ENCODE results near the gene AMH.
A peak's percentile ranks its signal among the peaks of the same experiment; 100 is the strongest.

Gene AMH

DNA sequence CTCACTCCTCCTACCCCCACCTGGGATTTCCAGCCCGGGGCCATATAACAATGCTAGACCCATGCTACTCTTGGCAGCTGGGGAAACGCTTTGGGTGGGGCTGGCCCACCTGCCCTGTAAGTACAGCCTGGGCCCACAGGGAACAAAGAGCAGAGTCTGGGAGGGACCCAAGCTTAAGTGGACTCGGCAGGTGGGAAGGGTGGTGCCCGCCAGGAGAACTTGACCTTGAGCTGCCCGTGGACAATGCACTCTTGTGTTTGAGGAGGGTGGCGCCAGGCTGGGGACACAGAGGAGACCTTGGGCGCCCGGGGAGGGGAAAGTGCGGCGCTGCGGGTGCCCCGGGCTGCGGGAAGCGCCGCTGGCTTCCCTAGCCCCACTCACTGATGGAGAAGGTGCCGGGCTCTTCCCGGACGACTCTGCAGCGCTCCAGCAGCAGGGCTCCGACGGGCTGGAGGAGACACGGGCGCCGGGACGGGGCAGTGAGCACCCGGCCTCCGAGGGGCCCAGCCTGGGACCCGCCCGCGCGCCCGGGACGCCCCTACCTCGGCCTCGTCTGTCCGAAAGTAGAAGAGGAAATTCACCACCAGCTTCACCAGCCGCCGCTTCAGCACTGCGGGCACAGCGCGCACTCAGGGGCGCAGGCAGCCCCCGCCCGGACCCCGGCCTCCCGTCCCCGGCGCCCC, 13.6 kb upstream of the AMH start:
- no peak for DNase-seq (ENCODE audit: low read depth in 2 of 2)

DNA sequence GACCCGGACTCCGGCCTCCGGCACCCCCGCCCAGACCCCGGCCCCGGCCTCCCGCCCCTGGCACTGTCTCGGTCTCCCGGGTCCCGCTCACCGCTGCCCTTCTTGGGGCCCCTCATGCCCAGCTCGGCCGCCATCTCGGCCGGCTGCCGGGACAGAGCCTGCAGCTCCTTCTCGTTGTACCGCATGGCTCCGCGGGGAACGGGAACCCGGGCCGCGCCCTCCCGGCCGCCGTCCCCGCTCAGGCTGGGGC, 13.1 kb upstream of the AMH start:
- no peak for DNase-seq (ENCODE audit: low read depth in 2 of 2)

DNA sequence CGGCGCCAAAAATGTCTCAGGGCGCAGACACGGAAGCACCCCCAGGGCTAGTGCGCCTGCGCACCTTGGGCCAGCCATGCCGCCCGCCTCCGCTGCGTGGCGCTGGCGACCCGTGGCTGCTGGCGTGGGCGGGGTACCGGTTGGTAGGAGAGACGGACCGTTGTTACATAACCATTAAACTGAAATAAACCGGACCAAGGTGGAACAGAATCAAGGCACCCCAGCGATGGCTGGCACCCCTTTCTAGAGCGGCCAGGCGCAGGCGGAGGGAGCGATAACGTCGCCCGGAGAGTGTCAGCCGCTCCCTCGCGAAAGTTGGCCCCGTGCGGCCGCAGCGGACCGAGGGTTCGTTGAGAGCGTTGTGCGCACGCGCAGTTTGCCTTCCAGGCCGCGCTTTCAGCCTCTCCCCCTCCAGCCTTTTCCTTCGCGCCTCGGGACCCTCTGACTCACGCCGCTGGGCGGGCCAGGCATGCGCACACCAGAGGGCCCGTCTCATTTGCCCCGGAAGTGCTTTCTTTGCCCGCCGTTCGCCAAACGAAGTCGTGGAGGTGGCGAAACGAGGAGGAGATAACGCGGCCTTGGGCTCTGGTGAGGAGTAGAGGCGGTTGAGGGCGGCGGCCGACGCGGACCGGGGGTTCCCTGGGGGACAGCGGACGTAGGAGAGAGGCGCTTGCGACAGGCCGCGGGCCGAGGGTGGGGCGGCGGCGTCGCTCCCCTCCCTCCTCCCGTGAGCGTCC, 12.6 kb upstream of the AMH start, which contains the start of the genes PLEKHJ1 and SF3A2:
Gene PLEKHJ1, minus strand, starts transcription at position 16 of the 737 bp plus-strand sequence. CDS start 81 bp downstream, outside the sequence.
Gene SF3A2, plus strand, starts transcription at position 511 of the 737 bp plus-strand sequence. CDS start 6,595 bp downstream, outside the sequence.
- peak; percentile 96 for DNase-seq (ENCODE audit: low read depth in 2 of 2)

- DNase-seq (ENCODE audit: low read depth in 2 of 2): no peak
Measured at GRCh38 chr19:2237051-2237868, 11.9 kb upstream of the AMH start.

GRCh38 chr19:2237869-2238153, 11.3 kb upstream of the AMH start:
- DNase-seq (ENCODE audit: low read depth in 2 of 2): no peak

GRCh38 chr19:2239173-2239572, 9.9 kb upstream of the AMH start:
- no peak for DNase-seq (ENCODE audit: low read depth in 2 of 2)

DNA sequence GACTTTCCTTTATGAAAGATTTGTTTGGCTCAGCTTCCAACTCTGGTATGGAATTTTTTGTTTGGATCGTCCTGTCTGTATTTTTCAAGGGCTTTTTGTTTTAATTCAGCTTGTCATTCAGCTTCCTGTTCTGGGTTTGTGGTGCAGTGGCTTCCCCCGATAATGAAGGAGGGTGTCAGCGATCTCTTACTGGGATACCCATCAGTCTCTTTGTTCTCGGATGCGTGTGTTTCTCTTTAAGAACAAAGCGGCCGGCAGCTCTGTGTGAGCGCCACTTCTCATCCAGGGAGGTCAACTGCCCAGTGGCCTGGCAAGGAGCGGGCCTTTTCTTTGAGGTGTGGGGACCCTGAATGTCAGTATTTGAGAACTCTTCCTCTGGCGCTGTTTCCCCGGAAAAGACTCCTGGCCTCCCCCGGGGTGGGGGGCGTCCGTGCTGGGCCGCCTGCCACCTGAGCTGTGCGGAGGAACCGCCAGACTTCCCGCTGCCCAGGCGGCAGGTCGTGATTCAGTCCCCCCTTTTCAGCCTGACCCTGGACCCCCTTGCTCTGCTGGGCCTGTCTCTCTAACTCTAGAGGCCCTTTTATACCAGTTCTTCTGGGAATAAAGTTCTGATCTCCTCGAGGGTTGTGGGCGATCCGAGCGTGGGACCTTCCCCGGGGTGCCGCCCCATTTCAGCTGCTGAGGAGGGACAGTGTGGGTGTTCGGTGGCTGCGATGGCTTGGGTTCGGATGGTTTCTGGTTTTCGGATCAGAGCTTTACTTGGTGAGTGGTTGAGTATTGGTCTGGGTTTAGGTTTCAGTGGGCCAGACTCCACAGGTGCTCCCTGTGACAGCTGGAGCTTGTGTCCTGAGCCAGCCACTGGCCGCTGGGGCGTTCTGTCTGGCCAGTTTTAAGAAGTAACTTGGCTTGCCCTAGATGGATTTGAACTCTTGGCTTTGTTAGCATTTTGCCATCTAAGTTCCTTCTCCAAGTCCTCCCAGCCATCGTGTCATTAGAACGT, 9.1 kb upstream of the AMH start:
- DNase-seq (ENCODE audit: low read depth in 2 of 2): no peak

DNA sequence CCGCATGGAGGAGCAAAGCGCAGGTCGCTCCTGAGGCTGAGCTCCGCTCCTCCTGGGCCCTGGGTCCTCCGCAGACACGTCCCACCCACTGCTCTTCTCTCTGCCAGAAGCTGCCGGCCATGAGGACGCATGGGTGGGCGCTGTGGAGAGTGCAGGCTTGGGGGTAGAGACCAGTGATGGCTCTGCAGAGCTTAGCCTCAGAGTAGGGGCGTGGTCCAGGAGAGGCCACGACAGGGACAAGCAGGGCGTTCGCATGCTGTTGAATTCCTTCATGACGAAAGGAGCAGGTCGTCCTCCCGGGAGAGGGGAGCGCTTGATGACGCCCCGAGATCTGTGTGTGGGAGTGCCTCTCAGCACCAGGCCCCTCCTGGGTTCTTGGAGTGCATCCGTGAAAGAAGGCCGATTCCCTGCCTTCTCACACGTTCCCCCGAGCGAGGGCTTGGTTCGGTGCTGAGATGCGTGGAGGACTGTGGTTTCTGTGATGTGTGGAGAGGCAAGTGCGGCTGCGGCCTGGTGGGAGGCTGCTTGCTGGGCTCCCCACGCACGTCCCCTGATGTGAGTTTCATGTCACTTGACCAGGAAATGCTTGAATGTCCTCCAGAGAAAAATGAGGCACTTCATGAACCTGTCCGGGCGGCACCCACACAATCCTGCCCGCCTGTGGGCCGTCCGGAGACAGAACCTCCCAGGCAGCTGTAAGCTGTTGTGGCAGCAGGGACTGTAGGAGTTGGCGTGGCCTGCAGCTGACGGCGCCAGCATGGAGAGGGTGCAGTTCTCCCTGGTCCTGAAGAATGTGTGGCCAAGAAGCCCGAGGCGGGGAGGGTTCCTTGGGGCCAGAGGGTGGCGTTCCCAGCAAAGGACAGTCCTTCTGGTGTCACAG, 8.0 kb upstream of the AMH start:
- no peak for DNase-seq (ENCODE audit: low read depth in 2 of 2)

GRCh38 chr19:2242092-2242537, 7.0 kb upstream of the AMH start:
- DNase-seq (ENCODE audit: low read depth in 2 of 2): no peak

GRCh38 chr19:2242816-2243215, 6.3 kb upstream of the AMH start:
- no peak for DNase-seq (ENCODE audit: low read depth in 2 of 2)

GRCh38 chr19:2243274-2244124, 5.6 kb upstream of the AMH start:
- DNase-seq (ENCODE audit: low read depth in 2 of 2): no peak

DNA sequence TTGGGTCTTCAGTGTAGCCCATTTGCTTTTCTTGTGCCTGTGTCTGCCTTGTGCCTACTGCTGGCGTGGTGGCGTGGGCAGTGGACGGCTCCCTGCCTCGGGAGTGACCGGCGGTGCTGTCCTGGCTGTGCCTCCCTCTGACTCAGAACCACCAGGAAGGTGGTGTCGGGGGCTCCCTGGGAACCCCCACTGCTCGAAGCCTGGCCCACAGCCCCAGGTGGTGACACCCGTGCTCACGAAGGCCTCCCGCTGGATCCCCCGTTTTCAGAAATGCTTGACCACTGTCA, 5.1 kb upstream of the AMH start:
- DNase-seq (ENCODE audit: low read depth in 2 of 2): no peak

GRCh38 chr19:2244486-2244885, 4.6 kb upstream of the AMH start:
- no peak for DNase-seq (ENCODE audit: low read depth in 2 of 2)

DNA sequence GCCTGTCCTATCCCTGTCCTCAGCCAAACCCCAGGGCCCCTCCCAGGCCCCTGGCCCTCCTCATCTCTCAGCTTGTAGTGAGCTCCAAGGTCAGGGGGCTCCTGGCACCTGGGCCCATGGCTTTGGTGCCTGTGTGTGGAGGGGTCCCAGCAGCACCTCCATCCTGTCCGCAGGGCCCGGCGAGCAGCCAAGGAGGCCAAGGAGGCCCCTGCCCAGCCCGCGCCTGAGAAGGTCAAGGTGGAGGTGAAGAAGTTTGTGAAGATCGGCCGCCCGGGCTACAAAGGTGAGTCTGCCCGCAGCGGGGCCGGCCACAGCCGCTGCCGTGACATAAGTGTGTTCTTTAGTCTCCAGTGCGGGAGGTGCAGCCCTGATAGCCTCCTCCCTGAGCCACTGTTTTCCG, 3.9 kb upstream of the AMH start:
- no peak for DNase-seq (ENCODE audit: low read depth in 2 of 2)

DNA sequence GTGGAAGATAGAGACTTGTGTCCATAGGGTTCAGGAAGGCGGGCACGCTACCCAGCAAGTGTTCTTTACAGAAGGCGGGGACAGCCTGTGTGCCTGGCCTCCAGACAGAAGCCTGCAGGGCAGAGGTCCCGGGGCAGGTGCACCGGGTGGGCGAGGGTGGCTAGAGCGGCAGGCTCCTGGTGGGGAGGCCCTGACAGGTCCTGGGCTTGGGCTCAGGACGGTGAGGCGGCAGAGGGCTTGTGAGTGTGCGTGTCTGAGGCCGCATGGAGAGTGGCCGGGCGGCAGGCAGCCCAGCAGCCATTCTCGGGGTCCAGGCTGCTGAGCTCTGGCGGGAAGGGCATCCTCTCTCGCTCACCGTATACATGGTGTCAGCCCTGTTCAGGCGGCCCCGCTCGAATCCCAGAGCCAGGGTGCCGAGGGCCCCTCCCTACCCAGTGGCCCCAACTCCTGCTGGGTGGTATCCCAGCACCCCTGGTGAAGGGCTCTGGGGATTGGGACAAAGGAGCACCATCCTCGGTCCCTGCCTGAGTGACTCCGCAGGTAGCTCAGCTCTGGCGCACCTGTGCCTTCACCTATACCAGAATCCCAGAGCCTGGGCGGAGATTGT, 3.0 kb upstream of the AMH start:
- DNase-seq (ENCODE audit: low read depth in 2 of 2): no peak

DNA sequence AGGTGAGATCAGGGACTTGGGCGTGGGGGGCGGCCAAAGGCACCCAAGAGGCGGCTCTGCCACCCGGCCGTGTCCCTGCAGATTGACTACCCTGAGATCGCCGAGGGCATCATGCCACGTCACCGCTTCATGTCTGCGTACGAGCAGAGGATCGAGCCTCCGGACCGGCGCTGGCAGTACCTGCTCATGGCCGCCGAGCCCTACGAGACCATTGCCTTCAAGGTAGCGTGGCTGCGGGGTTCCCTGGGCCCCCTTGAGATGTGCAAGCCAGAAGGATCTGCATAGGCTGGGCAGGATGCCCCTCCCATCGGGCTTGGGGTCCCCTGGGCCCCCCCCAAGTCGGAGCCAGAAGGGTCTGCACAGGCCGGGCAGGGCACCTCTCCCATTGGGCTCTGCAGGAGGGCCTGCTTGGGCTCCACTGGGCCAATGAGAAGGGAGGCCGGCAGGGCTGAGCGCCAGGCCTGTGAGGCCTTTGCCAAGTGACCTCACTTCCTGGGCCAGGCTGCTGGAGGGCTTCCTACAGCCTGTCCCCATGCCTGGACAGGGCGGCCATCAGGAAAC, 2.2 kb upstream of the AMH start:
- DNase-seq (ENCODE audit: low read depth in 2 of 2): no peak

GRCh38 chr19:2247433-2248101, 1.6 kb upstream of the AMH start:
- DNase-seq (ENCODE audit: low read depth in 2 of 2): no peak

GRCh38 chr19:2248136-2249009, 750 bp upstream of the AMH start:
- no peak for DNase-seq (ENCODE audit: low read depth in 2 of 2)
